HEK293 (cell line): ENCODE measurements around the gene MTCL1.

Source experiments
- CTCF ChIA-PET: fragments of 350-600 bp; formaldehyde crosslinking; extraction: SDS; loops from one replicate; lab custom pipeline; 2021; ENCODE audit warnings: antibody characterized with exemption; lab: Yijun Ruan, JAX
- POLR2A ChIA-PET: fragments of 300-600 bp; formaldehyde crosslinking; extraction: SDS; loops from one replicate; lab custom pipeline; 2020; ENCODE audit warnings: antibody characterized with exemption, inconsistent platforms; lab: Yijun Ruan, JAX
- H3K27ac ChIP-seq: fragments of 200-500 bp; sonication (Bioruptor generic); 2 replicates; pipeline ENCODE4 v1.5.1; 2014; ENCODE audit warnings: low read depth, low read length, control low read depth, inconsistent platforms; ENCODE audit errors: extremely low read depth
- H3K36me3 ChIP-seq, 2 experiments: fragments of 200-500 bp in 1 of 2; sonication (Bioruptor generic) in 1 of 2; 1 replicate in 1 of 2; 2 replicates in 1 of 2; pipeline ENCODE4 v1.5.1; 2014 to 2017; ENCODE audit warnings: inconsistent platforms in 2 of 2, low read length in 2 of 2; ENCODE audit not compliant: control insufficient read depth in 2 of 2, insufficient read depth in 1 of 2
- H3K4me1 ChIP-seq: fragments of 200-500 bp; sonication (Bioruptor generic); 2 replicates; pipeline ENCODE4 v1.5.1; 2014; ENCODE audit warnings: mild to moderate bottlenecking, low read length, inconsistent platforms; ENCODE audit not compliant: control insufficient read depth, insufficient read depth
- H3K4me3 ChIP-seq: 2 replicates; pipeline ENCODE4 v1.5.1; 2011; ENCODE audit warnings: low read depth, mild to moderate bottlenecking, control low read depth, low read length, moderate library complexity
- H3K9me3 ChIP-seq: fragments of 200-500 bp; sonication (Bioruptor generic); 2 replicates; pipeline ENCODE4 v1.5.1; 2014; ENCODE audit warnings: low read depth, low read length, inconsistent platforms; ENCODE audit not compliant: control insufficient read depth, insufficient read depth
- MEIS1 ChIP-seq: sonication (generic); formaldehyde crosslinking; IDR thresholded peaks from 2 replicates; pipeline ENCODE4 v1.8.1; 2022; ENCODE audit warnings: missing genetic modification reagents, mild to moderate bottlenecking, borderline replicate concordance
- REST ChIP-seq: fragments of 450-650 bp; formaldehyde crosslinking; IDR thresholded peaks from 2 replicates; pipeline ENCODE4 v1.5.1; 2016; ENCODE audit warnings: missing biosample characterization, missing genetic modification characterization
- ZBTB26 ChIP-seq: fragments of 450-650 bp; formaldehyde crosslinking; optimal IDR thresholded peaks from 2 replicates; pipeline ENCODE3; 2016; ENCODE audit warnings: missing biosample characterization, mild to moderate bottlenecking, missing genetic modification characterization
- ZNF23 ChIP-seq: fragments of 450-650 bp; formaldehyde crosslinking; IDR thresholded peaks from 2 replicates; pipeline ENCODE4 v1.5.1; 2016; ENCODE audit warnings: missing biosample characterization, missing genetic modification characterization, borderline replicate concordance
- ZNF248 ChIP-seq: fragments of 450-650 bp; formaldehyde crosslinking; IDR thresholded peaks from 2 replicates; pipeline ENCODE4 v1.5.1; 2017; ENCODE audit warnings: missing biosample characterization, missing genetic modification characterization
- ZNF350 ChIP-seq: fragments of 450-650 bp; formaldehyde crosslinking; IDR thresholded peaks from 2 replicates; pipeline ENCODE4 v1.5.0; 2017; ENCODE audit warnings: missing biosample characterization, mild to moderate bottlenecking, missing genetic modification characterization
- ZNF404 ChIP-seq: fragments of 450-650 bp; formaldehyde crosslinking; IDR thresholded peaks from 2 replicates; pipeline ENCODE4 v1.5.1; 2017; ENCODE audit warnings: missing biosample characterization, missing genetic modification characterization
- ZNF473 ChIP-seq: fragments of 450-650 bp; formaldehyde crosslinking; IDR thresholded peaks from 2 replicates; pipeline ENCODE4 v1.5.1; 2017; ENCODE audit warnings: missing biosample characterization, missing genetic modification characterization
- ZNF560 ChIP-seq: fragments of 450-650 bp; formaldehyde crosslinking; IDR thresholded peaks from 2 replicates; pipeline ENCODE4 v1.5.1; 2017; ENCODE audit warnings: missing biosample characterization, missing genetic modification characterization, borderline replicate concordance
- ZNF596 ChIP-seq: fragments of 450-650 bp; IDR thresholded peaks from 2 replicates; pipeline ENCODE4 v1.5.0; 2018; ENCODE audit warnings: missing biosample characterization, mild to moderate bottlenecking, missing genetic modification characterization, moderate library complexity
- ZNF624 ChIP-seq: fragments of 450-650 bp; formaldehyde crosslinking; IDR thresholded peaks from 2 replicates; pipeline ENCODE4 v1.5.1; 2017; ENCODE audit warnings: missing biosample characterization, missing genetic modification characterization
- ZNF626 ChIP-seq: fragments of 450-650 bp; sonication (Bioruptor Pico); formaldehyde crosslinking; IDR thresholded peaks from 2 replicates; pipeline ENCODE4 v1.5.1; 2018; ENCODE audit warnings: missing biosample characterization, missing genetic modification characterization, inconsistent platforms
- ZNF658 ChIP-seq: fragments of 450-650 bp; formaldehyde crosslinking; IDR thresholded peaks from 2 replicates; pipeline ENCODE4; 2016; ENCODE audit warnings: missing biosample characterization, missing genetic modification characterization
- ZNF660 ChIP-seq: fragments of 450-650 bp; IDR thresholded peaks from 2 replicates; pipeline ENCODE4 v1.5.1; 2018; ENCODE audit warnings: missing biosample characterization, mild to moderate bottlenecking, missing genetic modification characterization
- ZNF76 ChIP-seq: fragments of 450-650 bp; formaldehyde crosslinking; IDR thresholded peaks from 2 replicates; pipeline ENCODE4; 2016; ENCODE audit warnings: low read depth, missing biosample characterization, missing genetic modification characterization, borderline replicate concordance
- ZSCAN16 ChIP-seq: fragments of 450-650 bp; formaldehyde crosslinking; IDR thresholded peaks from 2 replicates; pipeline ENCODE4 v1.5.1; 2016; ENCODE audit warnings: missing biosample characterization, missing genetic modification characterization
- ZSCAN5A ChIP-seq: fragments of 450-650 bp; formaldehyde crosslinking; IDR thresholded peaks from 2 replicates; pipeline ENCODE4 v1.5.1; 2016; ENCODE audit warnings: missing biosample characterization, missing genetic modification characterization
- TF ChIP-seq, protein P1 (sequence below): fragments of 450-650 bp; formaldehyde crosslinking; IDR thresholded peaks from 2 replicates; pipeline ENCODE4 v1.5.1; 2016; ENCODE audit warnings: missing biosample characterization, missing genetic modification characterization

MTCL1 gene

DNA sequence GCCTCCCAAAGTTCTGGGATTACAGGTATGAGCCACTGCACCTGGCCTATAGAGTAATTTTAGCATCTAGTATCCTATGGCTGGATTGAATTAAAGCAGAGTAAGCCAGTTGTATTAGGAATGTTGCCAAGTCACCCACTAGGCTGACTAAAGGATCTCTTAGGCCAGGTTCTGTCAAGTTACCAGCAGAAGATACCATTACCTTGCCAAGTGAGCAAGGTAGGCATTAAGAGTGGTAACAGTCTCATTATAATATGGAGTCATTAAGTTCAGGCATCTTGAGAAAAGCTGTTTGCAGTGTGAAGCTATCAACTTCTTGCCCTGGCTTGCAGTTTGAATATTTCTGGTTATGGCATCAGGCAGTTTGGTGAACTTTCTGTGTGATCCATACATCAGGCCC, 37.0 kb upstream of the MTCL1 start:
- Histone ChIP-seq H3K36me3 (no peaks in the 10 kb centered on the region), H3K27ac (no peak overlapping the region), H3K4me3 (no peak overlapping the region), H3K9me3 (no peaks in the 10 kb centered on the region), H3K4me1 (no peaks in the 10 kb centered on the region)
- no peak for TF ChIP-seq ZNF404
- TF ChIP-seq ZNF624 (tag by site-specific recombination): no peak
- TF ChIP-seq MEIS1 (CRISPR knock-in tag): no peak
- no peak for TF ChIP-seq ZNF626 (tag by site-specific recombination)
- TF ChIP-seq ZNF350 (tag by site-specific recombination): no peak
- no peak for TF ChIP-seq ZSCAN5A
- TF ChIP-seq ZNF76: no peak
- TF ChIP-seq ZBTB26 (tag by site-specific recombination): no peak
- no peak for TF ChIP-seq ZSCAN16 (tag by site-specific recombination)
- TF ChIP-seq REST: no peak
- ChIA-PET CTCF (interaction anchor here (1.1 to 1.3 kb wide), 2 partner anchors 13 to 324 kb away, joined by 3 to 4 read pairs; no protein-coding TSS in a partner anchor), POLR2A (no interaction called here)

DNA sequence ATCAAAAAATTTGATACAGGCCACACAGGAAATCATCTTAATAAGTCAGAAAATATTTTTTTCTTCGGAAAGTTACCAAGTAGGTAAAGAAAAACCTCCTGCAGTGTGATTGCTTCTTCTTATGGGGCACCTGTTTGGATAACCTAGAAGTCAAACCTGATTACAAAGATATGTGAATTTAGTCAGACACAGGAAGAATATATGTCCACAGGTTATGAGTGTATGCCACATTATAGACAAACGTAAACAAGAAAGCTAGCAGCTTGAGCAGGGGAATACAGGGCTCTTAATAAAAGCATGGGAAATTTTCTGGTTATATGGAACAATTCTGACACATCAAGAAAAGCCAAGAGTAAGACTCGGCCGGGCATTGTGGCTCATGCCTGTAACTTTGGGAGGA, 35.8 kb upstream of the MTCL1 start:
- ChIA-PET CTCF (no interaction called here), POLR2A (no interaction called here)
- TF ChIP-seq ZNF473 (tag by site-specific recombination): no peak
- no peak for TF ChIP-seq ZNF23 (tag by site-specific recombination)
- TF ChIP-seq ZNF248 (tag by site-specific recombination): no peak
- no peak for TF ChIP-seq ZNF560 (tag by site-specific recombination)
- TF ChIP-seq ZNF596 (tag by site-specific recombination): no peak
- no peak for TF ChIP-seq ZNF660 (tag by site-specific recombination)
- TF ChIP-seq, protein P1, sequence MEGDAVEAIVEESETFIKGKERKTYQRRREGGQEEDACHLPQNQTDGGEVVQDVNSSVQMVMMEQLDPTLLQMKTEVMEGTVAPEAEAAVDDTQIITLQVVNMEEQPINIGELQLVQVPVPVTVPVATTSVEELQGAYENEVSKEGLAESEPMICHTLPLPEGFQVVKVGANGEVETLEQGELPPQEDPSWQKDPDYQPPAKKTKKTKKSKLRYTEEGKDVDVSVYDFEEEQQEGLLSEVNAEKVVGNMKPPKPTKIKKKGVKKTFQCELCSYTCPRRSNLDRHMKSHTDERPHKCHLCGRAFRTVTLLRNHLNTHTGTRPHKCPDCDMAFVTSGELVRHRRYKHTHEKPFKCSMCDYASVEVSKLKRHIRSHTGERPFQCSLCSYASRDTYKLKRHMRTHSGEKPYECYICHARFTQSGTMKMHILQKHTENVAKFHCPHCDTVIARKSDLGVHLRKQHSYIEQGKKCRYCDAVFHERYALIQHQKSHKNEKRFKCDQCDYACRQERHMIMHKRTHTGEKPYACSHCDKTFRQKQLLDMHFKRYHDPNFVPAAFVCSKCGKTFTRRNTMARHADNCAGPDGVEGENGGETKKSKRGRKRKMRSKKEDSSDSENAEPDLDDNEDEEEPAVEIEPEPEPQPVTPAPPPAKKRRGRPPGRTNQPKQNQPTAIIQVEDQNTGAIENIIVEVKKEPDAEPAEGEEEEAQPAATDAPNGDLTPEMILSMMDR (tag by site-specific recombination): no peak
- TF ChIP-seq ZNF658: no peak
- no peak overlapping the region for H3K27ac ChIP-seq
- no peaks in the 10 kb centered on the region for H3K9me3 ChIP-seq
- H3K4me1 ChIP-seq: no peaks in the 10 kb centered on the region
- no peaks in the 10 kb centered on the region for H3K36me3 ChIP-seq
- H3K4me3 ChIP-seq: no peak overlapping the region
